GM18526 (cell line): ENCODE measurements around the gene BEND3.

Experiments used
- POLR2A ChIP-seq: IDR thresholded peaks from 3 replicates; pipeline ENCODE4 v1.6.1; 2011; ENCODE audit not compliant: insufficient read length; ENCODE audit errors: extremely low read depth

Gene BEND3

DNA sequence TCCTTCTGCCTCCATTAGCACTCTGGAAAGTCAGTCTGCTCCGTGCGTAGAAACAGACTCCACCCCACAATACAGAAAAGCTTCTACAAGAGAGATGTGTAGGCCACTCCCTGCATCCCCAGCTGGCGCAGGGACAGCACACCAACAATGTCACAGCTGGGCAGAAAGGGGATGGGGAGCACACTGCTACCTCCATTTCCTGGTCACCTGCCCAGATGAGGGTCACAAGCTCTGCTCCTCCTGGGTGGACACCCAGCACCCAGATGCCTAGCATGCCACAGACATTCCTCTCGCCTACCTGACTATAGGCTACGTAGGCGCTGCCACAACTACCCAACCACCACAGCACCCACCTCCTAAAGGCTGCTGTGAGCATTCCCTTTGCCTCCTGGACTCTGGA is 12.2 kb downstream of the BEND3 start:
- TF ChIP-seq POLR2A: no peak

DNA sequence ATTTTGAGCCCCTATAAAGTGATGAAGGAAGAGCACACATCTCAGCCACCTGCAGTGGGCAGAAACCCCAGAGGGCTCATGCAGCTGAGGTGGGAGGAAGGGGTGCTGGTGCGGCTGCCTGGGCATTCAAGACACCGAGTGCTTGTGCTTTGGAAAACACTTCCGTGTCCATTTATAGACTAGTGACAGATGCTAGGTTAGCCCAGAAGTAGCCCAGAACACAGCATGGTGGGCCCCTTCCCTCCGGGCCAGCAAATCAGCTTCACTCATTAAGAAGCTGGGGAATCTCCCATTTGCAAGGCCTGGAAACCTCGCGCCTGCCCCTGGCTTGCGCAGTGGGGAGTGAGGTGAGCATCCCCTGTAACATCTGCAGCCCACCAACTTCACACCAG is 12.9 kb downstream of the BEND3 start:
- TF ChIP-seq POLR2A: no peak

DNA sequence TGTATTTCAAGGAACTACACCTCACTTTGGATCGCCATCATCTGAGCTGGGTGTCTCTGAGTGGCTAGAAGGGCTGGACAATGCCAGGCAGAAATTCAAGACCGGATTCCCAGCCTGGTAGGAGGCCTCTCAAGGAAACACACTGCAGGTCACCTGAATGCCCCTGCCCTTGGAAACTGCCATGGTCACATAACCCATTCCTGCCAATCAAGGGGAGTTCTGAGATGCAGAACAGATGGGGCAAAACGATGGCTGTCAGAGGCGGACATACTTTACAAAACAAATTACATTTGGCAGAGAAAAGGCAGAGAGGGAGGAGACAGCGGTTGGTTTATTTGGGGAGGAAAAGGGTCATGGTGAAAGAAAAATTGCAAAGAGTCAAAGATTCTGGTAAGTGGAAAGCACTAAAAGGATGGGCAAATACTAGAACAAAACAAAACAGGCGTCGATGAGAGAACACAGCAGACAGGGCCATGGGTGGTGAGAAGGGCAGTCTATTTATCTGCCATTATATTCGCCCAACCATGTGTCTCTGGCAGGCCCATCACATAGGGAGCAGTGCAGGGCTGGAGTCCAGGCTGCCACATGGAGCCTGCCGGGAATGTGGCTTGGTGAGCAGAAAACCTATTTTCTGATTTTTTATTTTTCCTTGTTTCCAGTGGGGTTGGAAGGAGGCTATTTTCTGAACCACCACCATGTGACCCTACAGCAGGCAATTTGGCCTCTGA is 13.5 kb downstream of the BEND3 start:
- TF ChIP-seq POLR2A: no peak

GRCh38 chr6:107101211-107101610 is 14.1 kb downstream of the BEND3 start:
- no peak for TF ChIP-seq POLR2A

DNA sequence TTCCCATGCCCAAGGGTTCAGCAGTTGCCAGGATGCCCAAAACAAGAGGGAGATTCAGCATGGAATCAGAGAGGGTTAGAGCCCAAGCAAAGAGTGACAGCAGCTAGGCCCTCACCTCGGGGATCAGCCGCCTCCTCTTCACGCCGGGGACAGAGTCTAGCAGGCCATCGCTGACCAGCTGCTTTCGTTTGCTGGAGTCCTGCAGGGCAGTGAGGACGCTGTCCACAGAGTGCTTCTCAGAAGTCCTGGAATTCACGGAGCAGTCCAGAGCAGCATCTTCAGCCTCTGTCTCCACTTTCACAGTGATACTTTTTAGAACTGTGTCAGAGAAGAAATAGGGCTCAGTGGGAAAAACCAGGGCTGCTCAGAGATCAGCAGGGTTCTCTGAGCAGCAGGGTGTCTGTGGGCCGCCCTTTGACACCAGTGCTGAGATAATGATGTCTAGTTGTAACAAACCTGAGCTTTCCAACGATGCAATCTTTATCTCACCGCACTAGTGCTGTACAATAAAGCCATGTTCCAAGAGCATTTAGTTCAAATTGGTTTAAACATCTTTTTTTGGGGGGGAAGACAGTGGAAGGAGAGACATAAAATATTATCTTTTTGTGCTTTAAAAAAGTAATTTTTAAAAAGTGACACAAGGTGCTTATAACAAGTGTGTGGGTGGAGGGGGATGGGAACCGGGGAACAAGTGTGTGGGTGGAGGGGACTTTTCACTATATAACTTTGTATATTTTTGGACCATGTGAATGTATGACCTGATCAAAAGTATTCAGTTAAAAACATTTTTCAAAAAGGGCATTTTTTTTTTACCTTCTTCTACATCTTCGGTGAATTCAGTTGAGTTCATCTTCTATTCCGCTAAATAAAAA is 16.6 kb downstream of the BEND3 start:
- TF ChIP-seq POLR2A: no peak

DNA sequence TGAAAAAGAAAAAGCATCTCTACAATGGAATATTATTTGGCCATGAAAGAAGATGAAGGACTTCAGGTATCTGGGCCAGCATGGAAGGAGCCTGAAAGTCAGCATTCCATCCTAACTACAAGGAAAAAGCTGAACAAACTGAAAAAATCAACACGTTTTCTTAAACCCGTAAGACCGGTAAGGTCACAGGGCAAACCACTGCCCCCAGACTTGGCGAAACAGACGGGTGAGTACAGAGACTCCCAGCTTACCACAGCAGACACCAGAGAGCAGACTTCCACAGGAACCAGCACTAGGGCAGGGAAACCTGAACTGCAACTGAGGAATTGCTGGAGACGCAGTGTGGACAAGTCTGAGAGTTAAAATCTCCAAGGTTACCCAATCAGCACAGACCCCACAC is 31.4 kb downstream of the BEND3 start:
- no peak for TF ChIP-seq POLR2A

DNA sequence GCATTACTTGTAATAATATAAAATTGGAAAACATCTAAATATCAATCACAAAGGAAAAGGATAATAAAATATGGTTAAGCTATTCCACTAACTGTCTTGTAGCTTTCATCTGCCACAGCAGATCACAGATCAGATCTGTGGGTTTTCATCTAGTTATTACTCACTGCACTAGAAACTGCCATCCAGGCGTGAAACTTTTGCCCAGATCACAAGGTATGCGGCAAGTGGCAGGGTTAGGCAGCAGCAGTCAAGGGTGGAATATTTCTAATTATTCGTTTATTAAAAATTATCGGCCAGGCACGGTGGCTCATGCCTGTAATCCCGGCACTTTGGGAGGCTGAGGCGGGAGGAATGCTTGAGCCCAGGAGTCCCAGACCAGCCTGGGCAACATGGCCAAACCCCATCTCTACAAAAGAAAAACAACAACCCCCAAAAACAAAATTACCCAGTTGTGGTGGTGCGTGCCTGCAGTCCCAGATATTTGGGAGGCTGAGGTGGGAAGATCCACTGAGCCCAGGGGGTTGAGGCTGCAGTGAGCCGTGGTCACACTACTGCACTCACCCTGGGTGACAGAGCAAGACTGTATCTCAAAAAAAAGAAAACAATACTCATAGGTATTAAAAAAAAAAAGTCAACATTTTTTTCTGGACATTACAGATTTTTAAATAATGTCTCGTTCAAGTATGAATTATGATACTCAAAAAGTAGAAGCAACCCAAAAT is 32.1 kb downstream of the BEND3 start:
- TF ChIP-seq POLR2A: no peak

GRCh38 chr6:107082045-107082444 is 33.3 kb downstream of the BEND3 start:
- no peak for TF ChIP-seq POLR2A

DNA sequence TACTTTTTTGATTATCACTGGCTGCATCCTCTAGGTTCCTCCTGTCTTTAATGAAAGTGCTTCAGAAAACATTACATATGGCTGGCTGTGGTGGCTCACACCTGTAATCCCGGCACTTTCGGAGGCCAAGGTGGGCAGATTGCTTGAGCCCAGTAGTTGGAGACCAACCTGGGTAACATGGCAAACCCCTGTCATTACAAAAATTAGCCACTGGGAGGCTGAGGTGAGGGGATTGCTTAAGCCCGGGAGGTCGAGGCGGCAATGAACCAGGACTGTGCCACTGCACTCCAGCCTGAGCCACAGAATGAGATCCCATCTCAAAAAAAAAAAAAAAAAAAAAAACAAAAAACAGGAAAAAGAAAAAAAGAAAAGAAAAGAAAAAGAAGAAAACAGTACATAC is 35.3 kb downstream of the BEND3 start:
- no peak for TF ChIP-seq POLR2A

DNA sequence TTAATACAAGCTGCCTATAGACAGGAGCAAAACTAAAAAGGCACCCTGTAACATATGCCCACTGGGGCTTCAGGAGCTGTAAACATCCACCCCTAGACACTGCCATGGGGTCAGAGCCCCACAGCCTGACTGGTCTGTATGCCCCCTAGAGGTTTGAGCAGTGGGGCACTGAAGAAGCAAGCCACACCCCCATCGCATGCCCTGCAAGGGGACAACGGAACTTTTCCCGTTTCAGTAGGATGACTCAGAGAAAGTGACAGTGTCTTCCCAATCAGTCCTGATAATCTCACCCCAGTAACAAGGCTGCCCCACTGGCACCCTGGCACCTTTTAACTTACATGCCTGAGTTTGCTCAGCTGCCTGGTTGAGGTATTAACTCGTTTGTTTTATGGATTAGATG is 35.9 kb downstream of the BEND3 start:
- TF ChIP-seq POLR2A: no peak

GRCh38 chr6:107077710-107078109 is 37.6 kb downstream of the BEND3 start:
- no peak for TF ChIP-seq POLR2A

- no peak for TF ChIP-seq POLR2A
Measured at GRCh38 chr6:107075951-107076381, 39.3 kb downstream of the BEND3 start.

GRCh38 chr6:107070686-107071085 is 44.6 kb downstream of the BEND3 start:
- no peak for TF ChIP-seq POLR2A

DNA sequence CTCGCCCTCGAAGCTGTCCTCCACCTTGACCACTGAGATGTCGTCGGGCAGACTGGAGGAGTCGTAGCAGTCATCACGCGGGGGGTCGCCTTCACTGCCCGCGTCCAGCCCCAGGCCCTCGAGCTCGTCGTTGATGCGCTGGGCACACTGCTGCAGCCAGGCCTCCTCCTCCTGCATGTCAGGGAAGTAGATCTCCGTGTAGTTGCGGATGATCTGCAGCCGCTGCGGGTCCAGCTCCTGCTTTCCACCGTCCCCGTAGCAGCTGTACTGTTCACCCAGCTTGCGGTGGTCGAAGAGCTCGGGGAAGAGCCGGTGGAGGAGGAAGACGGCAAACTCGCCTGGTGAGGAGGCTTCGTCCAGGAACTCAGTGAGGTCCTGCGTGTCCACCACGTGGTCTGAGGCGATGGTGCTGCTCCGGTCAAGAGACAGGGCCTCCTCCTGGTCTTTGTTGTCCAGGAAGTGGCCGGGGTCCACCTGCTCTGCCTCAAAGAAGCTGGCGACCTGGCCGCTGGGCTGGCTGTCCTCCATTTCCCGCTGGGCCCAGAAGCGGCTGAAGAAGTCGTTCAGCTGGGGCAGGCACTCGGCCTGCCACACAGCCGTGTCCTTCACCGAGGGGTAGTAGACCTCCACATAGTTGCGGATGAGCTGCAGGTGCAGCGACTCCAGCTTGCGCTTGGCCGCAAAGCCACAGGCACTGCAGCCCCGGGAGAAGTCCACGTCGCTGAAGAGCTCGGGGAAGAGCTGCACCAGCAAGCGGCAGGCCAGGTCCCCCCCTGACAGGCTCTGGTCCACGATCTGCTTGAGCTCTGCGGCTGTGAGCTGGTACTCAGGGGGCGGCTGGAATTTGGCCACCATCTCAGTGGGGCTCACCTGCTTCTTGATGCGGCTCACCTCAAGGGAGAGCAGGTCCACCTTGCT is 45.4 kb downstream of the BEND3 start:
- TF ChIP-seq POLR2A: no peak
